ENCODE data around the gene CYP4F3. TPM values are rescaled to one million over a fixed set of nuclear protein-coding genes. Genes with fewer than 3 reads are reported as not detected.
A peak's percentile ranks its signal among the peaks of the same experiment; 100 is the strongest.

Gene CYP4F3
- total RNA-seq, 3 donors from 2014 or later = 2.7 to 7.8 (median 4.3) TPM

DNA sequence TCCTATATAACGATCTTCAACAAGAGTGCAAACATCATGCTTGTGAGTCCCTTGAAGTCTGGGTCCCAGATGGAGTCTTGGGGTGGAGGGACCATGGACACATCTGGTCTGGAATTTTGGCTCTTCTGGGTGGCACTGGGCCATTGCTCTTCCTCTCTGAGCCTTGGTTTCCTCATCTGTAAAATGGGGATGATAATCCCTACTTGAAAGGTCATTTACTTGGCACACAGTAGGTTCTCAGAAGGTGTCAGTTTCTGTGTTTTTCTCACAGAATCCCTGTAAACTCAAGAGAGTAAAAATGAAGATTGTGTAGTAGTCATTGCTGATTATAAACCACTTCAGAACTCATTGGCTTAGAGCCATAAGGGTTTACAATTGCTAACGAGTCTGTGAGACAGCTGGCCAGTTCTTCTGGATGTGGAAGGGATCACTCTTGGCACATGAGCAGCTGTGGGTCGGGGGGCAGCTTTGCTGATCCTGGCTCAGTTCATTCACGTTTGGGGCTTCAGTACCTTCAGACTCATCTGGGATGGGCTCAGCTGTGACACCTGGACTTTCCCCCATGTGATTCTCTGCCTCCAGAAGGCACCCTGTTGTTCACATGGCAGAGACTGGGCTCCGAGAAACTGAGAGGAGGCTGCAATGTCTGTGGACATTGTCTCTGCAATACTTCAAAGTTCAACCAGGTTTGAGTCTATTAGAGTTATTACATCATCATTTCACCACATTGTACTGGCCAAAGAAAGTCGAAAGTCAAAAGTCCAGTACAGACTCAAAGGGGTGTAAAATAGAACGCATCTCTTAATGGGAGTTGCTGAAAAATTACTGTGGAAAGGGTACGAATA is 40.0 kb downstream of the CYP4F3 start:
- intact Hi-C loops (cut with DNase I, micrococcal nuclease) = no loop called here
- H3K4me1 ChIP-seq (ENCODE audit: low read depth) = no peaks in the 10 kb centered on the region
- ATAC-seq (no peak), DNase-seq (no peak)
- no peak for TF ChIP-seq CTCF (IDR thresholded peaks at IDR 0.05)
- H3K36me3 ChIP-seq (ENCODE audit: low read depth) = no peaks in the 10 kb centered on the region
- no peaks in the 10 kb centered on the region for H3K9me3 ChIP-seq
- H3K4me3 ChIP-seq = no peak overlapping the region

GRCh38 chr19:15683411-15683810 is 42.7 kb downstream of the CYP4F3 start:
- H3K9me3 ChIP-seq = no peaks in the 10 kb centered on the region
- H3K4me3 ChIP-seq = no peak overlapping the region
- H3K36me3 ChIP-seq (ENCODE audit: low read depth) = no peaks in the 10 kb centered on the region
- TF ChIP-seq CTCF (IDR thresholded peaks at IDR 0.05) = no peak
- ATAC-seq = no peak
- no peak for DNase-seq
- no peaks in the 10 kb centered on the region for H3K4me1 ChIP-seq (ENCODE audit: low read depth)
- intact Hi-C loops (cut with DNase I, micrococcal nuclease) = no loop called here

DNA sequence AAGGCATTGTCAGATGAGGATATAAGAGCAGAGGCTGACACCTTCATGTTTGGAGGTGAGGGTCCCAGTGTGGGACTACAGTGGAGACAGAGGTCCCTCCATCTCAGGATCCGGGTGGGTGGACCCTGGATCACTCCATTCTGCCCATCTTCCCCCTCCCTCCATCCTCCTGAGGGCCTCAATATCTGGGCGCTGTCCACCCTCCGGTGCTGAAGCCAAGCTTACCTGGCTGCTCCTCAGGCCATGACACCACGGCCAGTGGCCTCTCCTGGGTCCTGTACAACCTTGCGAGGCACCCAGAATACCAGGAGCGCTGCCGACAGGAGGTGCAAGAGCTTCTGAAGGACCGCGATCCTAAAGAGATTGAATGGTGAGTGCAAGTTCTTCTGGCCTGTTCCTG is 44.1 kb downstream of the CYP4F3 start:
- H3K36me3 ChIP-seq (ENCODE audit: low read depth) = no peaks in the 10 kb centered on the region
- intact Hi-C loops (cut with DNase I, micrococcal nuclease) = no loop called here
- no peaks in the 10 kb centered on the region for H3K9me3 ChIP-seq
- ATAC-seq (no peak), DNase-seq (peak in 1 of 3 donors; percentile 46)
- no peak overlapping the region for H3K4me3 ChIP-seq
- no peaks in the 10 kb centered on the region for H3K4me1 ChIP-seq (ENCODE audit: low read depth)
- no peak for TF ChIP-seq CTCF (IDR thresholded peaks at IDR 0.05)

- H3K4me1 ChIP-seq (ENCODE audit: low read depth) = no peaks in the 10 kb centered on the region
- DNase-seq (no peak), ATAC-seq (no peak)
- TF ChIP-seq CTCF (IDR thresholded peaks at IDR 0.05) = no peak
- H3K36me3 ChIP-seq (ENCODE audit: low read depth) = no peaks in the 10 kb centered on the region
- intact Hi-C loops (cut with DNase I, micrococcal nuclease) = no loop called here
- no peaks in the 10 kb centered on the region for H3K9me3 ChIP-seq
- H3K4me3 ChIP-seq = no peak overlapping the region
Measured at GRCh38 chr19:15696654-15697194, 56.0 kb downstream of the CYP4F3 start.

DNA sequence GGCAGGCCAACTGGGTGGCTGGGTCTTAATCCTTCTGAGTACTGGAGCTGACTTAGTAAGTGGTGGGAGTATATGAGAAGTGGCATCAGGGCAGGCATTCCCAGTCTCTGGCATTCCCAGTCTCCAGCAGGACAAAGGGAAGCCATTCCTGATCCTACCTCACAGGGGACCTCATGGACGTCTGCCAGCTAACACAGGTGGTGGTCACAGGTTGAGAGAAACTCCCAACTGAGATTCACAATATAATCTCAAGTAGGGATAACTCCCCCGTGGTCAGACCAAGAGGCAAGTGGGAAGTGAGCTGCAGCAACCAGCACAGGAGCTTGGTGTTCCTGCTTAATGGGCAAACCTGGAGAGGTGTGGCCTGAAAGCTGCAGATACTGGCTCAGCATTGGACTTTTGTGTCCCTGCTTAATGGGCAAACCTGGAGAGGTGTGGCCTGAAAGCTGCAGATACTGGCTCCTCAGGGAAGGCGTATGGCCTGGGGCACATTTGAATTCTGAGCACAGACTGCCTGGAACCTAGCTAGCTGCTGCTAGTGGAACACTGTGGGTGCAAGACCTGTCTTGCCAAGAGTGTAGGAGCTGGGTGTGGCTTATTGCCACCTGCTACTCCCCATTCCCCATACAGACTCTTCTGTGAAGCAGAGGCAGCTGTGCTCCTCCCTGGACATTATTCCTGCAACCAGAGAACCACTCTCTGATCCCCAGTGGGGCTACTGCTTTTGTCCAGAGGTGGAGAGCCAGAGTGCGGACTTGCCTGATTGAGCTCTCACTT is 61.2 kb downstream of the CYP4F3 start:
- Histone ChIP-seq H3K9me3 (no peaks in the 10 kb centered on the region), H3K4me1 (ENCODE audit: low read depth) (peaks cover 15% of the 10 kb centered on the region), H3K4me3 (no peak overlapping the region), H3K36me3 (ENCODE audit: low read depth) (no peaks in the 10 kb centered on the region)
- peak; percentile 53 to 70 (median 56) for DNase-seq
- intact Hi-C loops (cut with DNase I, micrococcal nuclease) = no loop called here
- TF ChIP-seq CTCF (IDR thresholded peaks at IDR 0.05) = no peak
- ATAC-seq = peak; percentile 96

Data from mucosa of descending colon (tissue), 3 donors.